ENCODE results near the gene TTC21A.

Gene TTC21A

DNA sequence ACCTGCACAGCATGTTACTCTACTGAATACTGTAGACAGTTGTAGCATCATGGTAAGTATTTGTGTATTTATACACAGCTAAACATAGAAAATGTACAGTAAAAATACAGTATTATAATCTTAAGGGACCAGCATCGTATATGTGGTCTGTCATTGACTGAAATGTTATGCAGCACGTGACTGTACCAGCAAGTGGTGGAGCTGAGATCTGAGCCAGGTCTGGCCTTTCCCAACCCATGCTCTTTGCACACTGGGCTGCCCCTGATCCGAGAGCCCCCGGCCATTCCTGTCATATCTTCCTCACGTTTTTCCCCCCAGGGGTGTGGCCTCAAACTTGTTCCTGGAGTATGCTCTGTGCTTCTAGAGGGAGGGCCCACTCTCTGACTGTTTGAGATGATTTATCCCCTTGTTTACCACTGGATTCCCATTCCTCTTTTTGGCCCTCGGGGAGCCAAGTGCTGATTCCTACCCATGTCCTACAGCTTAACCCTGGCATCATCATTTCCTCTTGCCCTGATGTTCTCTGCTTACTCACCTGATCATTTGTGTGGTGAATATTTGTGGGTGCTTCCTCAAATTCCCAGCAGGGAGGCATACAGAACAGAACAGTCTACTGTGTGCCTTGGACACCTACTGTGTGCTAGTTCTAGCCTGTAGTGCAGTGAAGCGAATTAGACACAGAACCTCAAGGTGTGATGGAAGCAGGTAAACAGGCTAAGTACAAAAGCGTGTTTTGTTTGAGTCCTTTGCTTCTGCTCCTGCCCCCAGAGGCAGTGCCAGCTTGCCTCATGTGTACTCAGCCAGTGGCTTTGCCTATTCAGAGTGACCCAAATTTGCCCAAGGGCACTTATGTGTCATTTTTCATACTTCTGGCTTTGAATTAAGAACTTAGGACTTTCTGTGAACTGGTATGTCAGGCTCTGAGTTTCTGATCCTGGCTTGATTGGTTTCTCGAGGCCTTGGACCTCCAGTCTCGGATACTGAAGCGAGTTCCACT is 24.9 kb downstream of the TTC21A start:
- H3K27me3 ChIP-seq (ENCODE audit: insufficient read depth, low read length) = no peaks in the 10 kb centered on the region
- no peaks in the 10 kb centered on the region for H3K36me3 ChIP-seq (ENCODE audit: insufficient read depth, low read length)
- no peak overlapping the region for H3K4me3 ChIP-seq (ENCODE audit: low read length)
- WGBS = 88% methylated on average over 11 of the region's 11 CpGs
- no peaks in the 10 kb centered on the region for H3K9me3 ChIP-seq (ENCODE audit: insufficient read depth, low read depth, low read length)
- no peak overlapping the region for H3K27ac ChIP-seq (ENCODE audit: low read depth, low read length)
- no peak overlapping the region for H3K9ac ChIP-seq (ENCODE audit: low read depth, low read length)
- H3K4me1 ChIP-seq (ENCODE audit: insufficient read depth, low read length) = no peaks in the 10 kb centered on the region

GRCh38 chr3:39133093-39133490 is 25.6 kb downstream of the TTC21A start:
- Histone ChIP-seq H3K4me3 (ENCODE audit: low read length) (no peak overlapping the region), H3K9ac (ENCODE audit: low read depth, low read length) (no peak overlapping the region), H3K27me3 (ENCODE audit: insufficient read depth, low read length) (no peaks in the 10 kb centered on the region), H3K36me3 (ENCODE audit: insufficient read depth, low read length) (no peaks in the 10 kb centered on the region), H3K9me3 (ENCODE audit: insufficient read depth, low read depth, low read length) (no peaks in the 10 kb centered on the region), H3K27ac (ENCODE audit: low read depth, low read length) (no peak overlapping the region), H3K4me1 (ENCODE audit: insufficient read depth, low read length) (no peaks in the 10 kb centered on the region)
- WGBS = 95% methylated on average over 1 of the region's 1 CpG

- Histone ChIP-seq H3K27ac (ENCODE audit: low read depth, low read length) (no peak overlapping the region), H3K9me3 (ENCODE audit: insufficient read depth, low read depth, low read length) (no peaks in the 10 kb centered on the region), H3K9ac (ENCODE audit: low read depth, low read length) (no peak overlapping the region), H3K4me3 (ENCODE audit: low read length) (no peak overlapping the region), H3K36me3 (ENCODE audit: insufficient read depth, low read length) (no peaks in the 10 kb centered on the region), H3K27me3 (ENCODE audit: insufficient read depth, low read length) (no peaks in the 10 kb centered on the region), H3K4me1 (ENCODE audit: insufficient read depth, low read length) (no peaks in the 10 kb centered on the region)
- 76% methylated on average over 6 of the region's 6 CpGs for WGBS
These were observed 26.3 kb downstream of the TTC21A start for GRCh38 chr3:39133822-39134221.

DNA sequence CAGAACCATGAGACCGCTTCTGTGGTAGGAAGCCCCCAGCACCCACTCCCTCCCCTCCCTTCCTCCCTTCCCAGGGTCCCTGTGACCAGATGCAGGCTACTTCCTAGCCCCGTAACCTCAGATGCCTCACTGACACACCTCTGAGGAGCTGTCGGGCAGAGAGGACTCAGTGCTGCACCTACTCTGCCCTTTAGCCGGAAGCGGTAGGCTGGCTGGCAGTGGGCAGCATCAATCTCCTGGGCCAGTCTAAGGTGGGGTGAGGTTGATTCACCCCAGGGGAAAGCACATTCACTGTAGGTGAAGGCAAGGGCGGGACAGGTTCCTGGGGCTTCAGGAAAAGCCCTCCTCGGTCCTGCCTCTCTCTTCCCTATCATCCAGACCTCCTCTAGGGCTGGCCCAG is 26.8 kb downstream of the TTC21A start:
- Histone ChIP-seq H3K9me3 (ENCODE audit: insufficient read depth, low read depth, low read length) (no peaks in the 10 kb centered on the region), H3K9ac (ENCODE audit: low read depth, low read length) (no peak overlapping the region)
- WGBS = 92% methylated on average over 7 of the region's 7 CpGs

GRCh38 chr3:39135170-39135805 is 27.8 kb downstream of the TTC21A start:
- Histone ChIP-seq H3K9me3 (ENCODE audit: insufficient read depth, low read depth, low read length) (no peaks in the 10 kb centered on the region), H3K4me3 (ENCODE audit: low read length) (no peak overlapping the region), H3K36me3 (ENCODE audit: insufficient read depth, low read length) (peaks cover 3% of the 10 kb centered on the region; the same call in 1 of the 2 replicates)

More for the DNA sequence above, 26.8 kb downstream of the TTC21A start:
- no peaks in the 10 kb centered on the region for H3K36me3 ChIP-seq (ENCODE audit: insufficient read depth, low read length)
- H3K4me3 ChIP-seq (ENCODE audit: low read length) = no peak overlapping the region
- no peaks in the 10 kb centered on the region for H3K4me1 ChIP-seq (ENCODE audit: insufficient read depth, low read length)
- H3K27ac ChIP-seq (ENCODE audit: low read depth, low read length) = no peak overlapping the region
- no peaks in the 10 kb centered on the region for H3K27me3 ChIP-seq (ENCODE audit: insufficient read depth, low read length)

DNA sequence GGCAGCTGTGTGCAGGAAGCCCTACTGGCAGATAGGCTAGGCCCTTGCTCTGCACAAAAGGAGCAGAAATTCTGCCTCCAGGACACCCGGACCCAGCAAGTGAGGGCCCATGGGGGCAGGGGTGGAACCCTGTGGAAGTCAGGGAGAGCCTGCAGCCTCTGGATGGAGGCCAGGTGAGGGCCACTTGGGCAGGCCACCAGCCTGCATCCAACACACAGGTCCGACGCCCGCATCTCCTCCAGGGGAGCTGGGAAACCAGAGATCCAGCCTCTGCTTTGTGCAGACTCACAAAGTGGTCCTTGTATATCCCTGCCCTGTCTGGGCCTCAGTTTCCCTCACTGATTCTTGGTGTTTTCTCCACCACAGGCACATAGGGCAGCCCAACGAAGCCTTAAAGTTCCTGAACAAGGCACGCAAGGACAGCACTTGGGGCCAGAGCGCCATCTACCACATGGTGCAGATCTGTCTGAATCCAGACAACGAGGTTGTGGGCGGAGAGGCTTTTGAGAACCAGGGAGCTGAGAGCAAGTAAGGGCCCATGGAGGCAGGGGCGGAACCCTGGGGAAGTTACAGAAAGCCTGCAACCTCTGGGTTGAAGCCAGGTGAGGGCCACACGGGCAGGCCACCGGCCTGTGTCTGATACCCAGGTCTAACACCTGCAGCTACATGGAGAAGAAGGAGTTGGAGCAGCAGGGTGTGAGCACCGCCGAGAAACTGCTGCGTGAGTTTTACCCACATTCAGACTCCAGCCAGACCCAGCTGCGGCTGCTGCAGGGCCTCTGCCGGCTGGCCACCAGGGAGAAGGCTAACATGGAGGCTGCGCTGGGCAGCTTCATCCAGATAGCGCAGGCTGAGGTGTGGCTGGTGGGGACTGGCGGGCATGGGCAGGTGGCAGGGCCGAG is 29.3 kb downstream of the TTC21A start:
- Histone ChIP-seq H3K9ac (ENCODE audit: low read depth, low read length) (no peak overlapping the region), H3K4me1 (ENCODE audit: insufficient read depth, low read length) (no peaks in the 10 kb centered on the region), H3K9me3 (ENCODE audit: insufficient read depth, low read depth, low read length) (no peaks in the 10 kb centered on the region), H3K27me3 (ENCODE audit: insufficient read depth, low read length) (no peaks in the 10 kb centered on the region), H3K36me3 (ENCODE audit: insufficient read depth, low read length) (peaks cover 18% of the 10 kb centered on the region), H3K4me3 (ENCODE audit: low read length) (no peak overlapping the region), H3K27ac (ENCODE audit: low read depth, low read length) (no peak overlapping the region)
- WGBS = 92% methylated on average over 21 of the region's 21 CpGs

More at GRCh38 chr3:39135170-39135805, 27.8 kb downstream of the TTC21A start:
- Histone ChIP-seq H3K27me3 (ENCODE audit: insufficient read depth, low read length) (no peaks in the 10 kb centered on the region), H3K27ac (ENCODE audit: low read depth, low read length) (no peak overlapping the region), H3K4me1 (ENCODE audit: insufficient read depth, low read length) (no peaks in the 10 kb centered on the region), H3K9ac (ENCODE audit: low read depth, low read length) (no peak overlapping the region)
- WGBS = 90% methylated on average over 8 of the region's 8 CpGs

DNA sequence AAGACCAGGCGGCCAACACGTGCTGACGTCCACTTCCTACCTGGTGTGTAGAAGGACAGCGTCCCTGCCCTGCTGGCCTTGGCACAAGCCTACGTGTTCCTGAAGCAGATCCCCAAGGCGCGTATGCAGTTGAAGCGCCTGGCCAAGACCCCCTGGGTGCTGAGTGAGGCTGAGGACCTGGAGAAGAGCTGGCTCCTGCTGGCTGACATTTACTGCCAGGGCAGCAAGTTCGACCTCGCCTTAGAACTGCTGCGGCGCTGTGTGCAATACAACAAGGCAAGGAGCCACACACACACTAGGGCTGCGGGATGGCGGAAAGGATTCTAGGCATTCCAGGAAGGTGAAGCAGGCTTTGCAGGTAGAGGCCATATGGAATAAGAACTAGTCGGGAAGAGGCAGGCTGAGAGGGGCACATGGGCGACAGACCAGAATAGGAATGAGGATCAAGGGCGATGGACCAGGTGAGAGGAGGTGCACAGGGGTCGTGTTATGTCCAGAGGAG is 30.0 kb downstream of the TTC21A start:
- H3K36me3 ChIP-seq (ENCODE audit: insufficient read depth, low read length) = peaks cover 25% of the 10 kb centered on the region
- H3K9me3 ChIP-seq (ENCODE audit: insufficient read depth, low read depth, low read length) = no peaks in the 10 kb centered on the region
- H3K27ac ChIP-seq (ENCODE audit: low read depth, low read length) = no peak overlapping the region
- H3K9ac ChIP-seq (ENCODE audit: low read depth, low read length) = no peak overlapping the region
- 94% methylated on average over 18 of the region's 18 CpGs for WGBS
- no peaks in the 10 kb centered on the region for H3K4me1 ChIP-seq (ENCODE audit: insufficient read depth, low read length)
- no peaks in the 10 kb centered on the region for H3K27me3 ChIP-seq (ENCODE audit: insufficient read depth, low read length)
- H3K4me3 ChIP-seq (ENCODE audit: low read length) = no peak overlapping the region

DNA sequence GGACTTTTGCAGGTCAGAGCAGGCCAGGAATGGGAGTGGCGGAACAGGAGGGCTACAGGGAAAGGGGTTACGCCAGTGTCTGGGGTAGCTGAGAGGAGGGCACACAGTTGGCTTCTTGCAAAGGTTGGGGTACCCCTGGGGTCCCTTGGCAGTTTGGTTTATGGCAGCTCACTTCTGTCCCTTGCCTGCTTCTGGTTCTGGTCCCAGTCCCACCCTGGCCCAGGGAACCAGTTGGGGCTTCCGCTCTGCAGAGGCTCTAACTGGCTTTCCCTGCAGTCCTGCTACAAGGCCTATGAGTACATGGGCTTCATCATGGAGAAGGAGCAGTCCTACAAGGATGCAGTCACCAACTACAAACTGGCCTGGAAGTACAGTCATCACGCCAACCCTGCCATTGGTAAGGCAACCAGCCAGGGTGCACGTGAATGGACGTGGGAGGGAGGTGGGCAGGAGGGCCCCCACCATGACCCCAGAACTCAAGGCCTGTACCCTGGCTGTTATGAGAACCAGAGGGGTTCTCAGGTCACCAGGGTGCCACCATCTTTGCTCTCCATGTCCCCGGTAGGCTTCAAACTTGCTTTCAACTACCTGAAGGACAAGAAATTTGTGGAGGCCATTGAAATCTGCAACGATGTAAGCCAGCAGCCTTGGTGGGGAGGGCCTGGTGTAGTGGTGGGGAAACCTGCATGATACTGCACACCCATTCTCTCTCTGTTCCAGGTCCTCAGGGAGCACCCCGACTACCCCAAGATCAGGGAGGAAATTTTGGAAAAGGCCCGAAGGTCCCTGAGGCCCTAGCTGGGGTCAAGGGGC is 30.7 kb downstream of the TTC21A start:
- Histone ChIP-seq H3K9me3 (ENCODE audit: insufficient read depth, low read depth, low read length) (no peaks in the 10 kb centered on the region), H3K9ac (ENCODE audit: low read depth, low read length) (no peak overlapping the region), H3K4me1 (ENCODE audit: insufficient read depth, low read length) (no peaks in the 10 kb centered on the region), H3K36me3 (ENCODE audit: insufficient read depth, low read length) (peaks cover 32% of the 10 kb centered on the region), H3K27me3 (ENCODE audit: insufficient read depth, low read length) (no peaks in the 10 kb centered on the region), H3K4me3 (ENCODE audit: low read length) (no peak overlapping the region), H3K27ac (ENCODE audit: low read depth, low read length) (no peak overlapping the region)
- 94% methylated on average over 10 of the region's 10 CpGs for WGBS

DNA sequence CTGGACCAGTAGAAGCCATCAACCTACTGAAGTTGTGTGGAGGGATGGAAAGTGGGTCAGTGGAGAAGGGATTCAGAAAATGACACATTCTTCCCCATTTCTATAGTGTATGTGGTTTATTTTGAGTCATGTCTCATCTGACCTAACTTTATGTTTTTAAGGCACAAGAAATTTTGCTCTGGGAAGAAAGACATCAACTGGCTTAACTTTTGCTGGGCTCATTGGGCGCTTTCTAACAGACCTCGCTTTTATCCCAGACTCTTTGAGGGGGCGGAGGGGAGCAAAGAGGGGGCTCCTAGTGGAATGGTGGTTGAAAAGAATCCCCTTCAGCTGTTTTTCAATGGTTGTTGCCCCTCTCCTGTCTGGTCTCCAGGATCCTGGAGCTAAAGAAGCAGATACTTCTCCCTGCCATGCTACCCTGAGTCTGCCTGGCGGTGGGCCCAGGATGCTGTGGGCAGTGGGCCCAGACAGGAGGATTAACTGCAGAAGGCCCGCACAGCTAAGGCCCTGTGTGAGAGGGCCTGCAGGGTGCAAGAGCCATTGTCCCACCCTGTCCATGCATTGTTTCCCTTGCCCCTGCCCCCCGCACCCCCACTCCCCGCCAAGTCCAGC is 31.4 kb downstream of the TTC21A start:
- H3K4me1 ChIP-seq (ENCODE audit: insufficient read depth, low read length) = no peaks in the 10 kb centered on the region
- peaks cover 39% of the 10 kb centered on the region for H3K36me3 ChIP-seq (ENCODE audit: insufficient read depth, low read length)
- no peak overlapping the region for H3K9ac ChIP-seq (ENCODE audit: low read depth, low read length)
- H3K27ac ChIP-seq (ENCODE audit: low read depth, low read length) = no peak overlapping the region
- no peaks in the 10 kb centered on the region for H3K9me3 ChIP-seq (ENCODE audit: insufficient read depth, low read depth, low read length)
- H3K27me3 ChIP-seq (ENCODE audit: insufficient read depth, low read length) = no peaks in the 10 kb centered on the region
- H3K4me3 ChIP-seq (ENCODE audit: low read length) = no peak overlapping the region
- WGBS = 90% methylated on average over 7 of the region's 7 CpGs

- Histone ChIP-seq H3K27me3 (ENCODE audit: insufficient read depth, low read length) (no peaks in the 10 kb centered on the region), H3K36me3 (ENCODE audit: insufficient read depth, low read length) (peaks cover 44% of the 10 kb centered on the region), H3K9me3 (ENCODE audit: insufficient read depth, low read depth, low read length) (no peaks in the 10 kb centered on the region), H3K4me1 (ENCODE audit: insufficient read depth, low read length) (no peaks in the 10 kb centered on the region), H3K4me3 (ENCODE audit: low read length) (no peak overlapping the region), H3K27ac (ENCODE audit: low read depth, low read length) (no peak overlapping the region), H3K9ac (ENCODE audit: low read depth, low read length) (no peak overlapping the region)
- 96% methylated on average over 2 of the region's 2 CpGs for WGBS
These were observed 32.0 kb downstream of the TTC21A start for GRCh38 chr3:39139442-39139841.
